ENCODE results near the gene RNF39. TPM values are rescaled to one million over a fixed set of nuclear protein-coding genes. Genes with fewer than 3 reads are reported as not detected.

The RNF39 gene
- total and polyA plus RNA-seq, 2 of the 13 experiments (the other 11 are each of a cell fraction or from before 2014, with no cell fraction given), result 0.13 to 1.8 TPM

GRCh38 chr6:30061092-30061857, 14.3 kb downstream of the RNF39 start, which contains the start of gene POLR1H (continued):
- TF ChIP-seq GATA4 (IDR thresholded peaks at IDR 0.05; ENCODE audit: borderline replicate concordance, low read depth) (peak; percentile 64; the same call in 1 of the 2 replicates), TCF7L2 (IDR thresholded peaks at IDR 0.05; ENCODE audit: low read depth, low read length) (no peak), ZBTB42 (CRISPR knock-in tag; IDR thresholded peaks at IDR 0.05) (peak; percentile 57; the same call in 1 of the 2 replicates), WIZ (CRISPR knock-in tag; IDR thresholded peaks at IDR 0.05) (peak; percentile 93; the same call in 1 of the 2 replicates), RERE (CRISPR knock-in tag; IDR thresholded peaks at IDR 0.05; ENCODE audit: low read depth) (peak; percentile 74), NAIF1 (CRISPR knock-in tag; IDR thresholded peaks at IDR 0.05; ENCODE audit: borderline replicate concordance) (no peak; the same call in 1 of the 2 replicates), ZBTB8A (CRISPR knock-in tag; IDR thresholded peaks at IDR 0.05; ENCODE audit: borderline replicate concordance, low read depth) (peak; percentile 91; the same call in 1 of the 2 replicates), MAZ (IDR thresholded peaks at IDR 0.05; ENCODE audit: borderline replicate concordance, low read depth, low read length) (no peak), MAZ (CRISPR knock-in tag; IDR thresholded peaks at IDR 0.05; ENCODE audit: low read depth) (peak; percentile 26; the same call in 1 of the 2 replicates), KLF13 (CRISPR knock-in tag; IDR thresholded peaks at IDR 0.05) (0 out of 2 replicates have a peak, but pooled peaks have one; percentile 28), ZBTB3 (CRISPR knock-in tag; IDR thresholded peaks at IDR 0.05; ENCODE audit: borderline replicate concordance, low read depth) (0 out of 2 replicates have a peak, but pooled peaks have one; percentile 19), TIGD3 (CRISPR knock-in tag; IDR thresholded peaks at IDR 0.05; ENCODE audit: borderline replicate concordance) (no peak; the same call in none of the 2 replicates), ZNF451 (CRISPR knock-in tag; IDR thresholded peaks at IDR 0.05) (no peak; the same call in none of the 2 replicates), ZNF121 (CRISPR knock-in tag; IDR thresholded peaks at IDR 0.05) (0 out of 2 replicates have a peak, but pooled peaks have one; percentile 42)
- TF ChIP-seq, protein P1, sequence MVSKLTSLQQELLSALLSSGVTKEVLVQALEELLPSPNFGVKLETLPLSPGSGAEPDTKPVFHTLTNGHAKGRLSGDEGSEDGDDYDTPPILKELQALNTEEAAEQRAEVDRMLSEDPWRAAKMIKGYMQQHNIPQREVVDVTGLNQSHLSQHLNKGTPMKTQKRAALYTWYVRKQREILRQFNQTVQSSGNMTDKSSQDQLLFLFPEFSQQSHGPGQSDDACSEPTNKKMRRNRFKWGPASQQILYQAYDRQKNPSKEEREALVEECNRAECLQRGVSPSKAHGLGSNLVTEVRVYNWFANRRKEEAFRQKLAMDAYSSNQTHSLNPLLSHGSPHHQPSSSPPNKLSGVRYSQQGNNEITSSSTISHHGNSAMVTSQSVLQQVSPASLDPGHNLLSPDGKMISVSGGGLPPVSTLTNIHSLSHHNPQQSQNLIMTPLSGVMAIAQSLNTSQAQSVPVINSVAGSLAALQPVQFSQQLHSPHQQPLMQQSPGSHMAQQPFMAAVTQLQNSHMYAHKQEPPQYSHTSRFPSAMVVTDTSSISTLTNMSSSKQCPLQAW (CRISPR knock-in tag; IDR thresholded peaks at IDR 0.05), result peak; percentile 74; the same call in 1 of the 2 replicates
- TF ChIP-seq, protein P2, sequence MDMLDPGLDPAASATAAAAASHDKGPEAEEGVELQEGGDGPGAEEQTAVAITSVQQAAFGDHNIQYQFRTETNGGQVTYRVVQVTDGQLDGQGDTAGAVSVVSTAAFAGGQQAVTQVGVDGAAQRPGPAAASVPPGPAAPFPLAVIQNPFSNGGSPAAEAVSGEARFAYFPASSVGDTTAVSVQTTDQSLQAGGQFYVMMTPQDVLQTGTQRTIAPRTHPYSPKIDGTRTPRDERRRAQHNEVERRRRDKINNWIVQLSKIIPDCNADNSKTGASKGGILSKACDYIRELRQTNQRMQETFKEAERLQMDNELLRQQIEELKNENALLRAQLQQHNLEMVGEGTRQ (IDR thresholded peaks at IDR 0.05; ENCODE audit: low read depth, low read length), result no peak
- TF ChIP-seq, protein P2 (CRISPR knock-in tag; IDR thresholded peaks at IDR 0.05; ENCODE audit: borderline replicate concordance), result no peak

Data from HepG2 (cell line).